GM19468 (cell line): ENCODE results near the gene TSR1.

Experiments
- ATAC-seq: cut with Tn5 transposase; IDR thresholded peaks from one replicate; pipeline ENCODE4 v1.9.1; 2021; ENCODE audit warnings: mild to moderate bottlenecking, moderate library complexity, moderate number of reproducible peaks; ENCODE audit not compliant: unreplicated experiment; ENCODE audit errors: extremely low read depth

TSR1 gene

GRCh38 chr17:2369551-2370210, 33.4 kb upstream of the TSR1 start:
- no peak for ATAC-seq

- ATAC-seq = no peak
These were observed 32.8 kb upstream of the TSR1 start for GRCh38 chr17:2369039-2369438.

- no peak for ATAC-seq
These were observed 32.1 kb upstream of the TSR1 start for GRCh38 chr17:2368359-2368758.

GRCh38 chr17:2366747-2367494, 30.7 kb upstream of the TSR1 start:
- no peak for ATAC-seq

- no peak for ATAC-seq
These were observed 28.9 kb upstream of the TSR1 start for GRCh38 chr17:2365132-2365531.

GRCh38 chr17:2364763-2365116, 28.5 kb upstream of the TSR1 start:
- ATAC-seq = no peak

- no peak for ATAC-seq
These were observed 27.9 kb upstream of the TSR1 start for GRCh38 chr17:2363851-2364762.

GRCh38 chr17:2363318-2363717, 27.1 kb upstream of the TSR1 start:
- ATAC-seq = no peak

- ATAC-seq = no peak
These were observed 26.6 kb upstream of the TSR1 start for GRCh38 chr17:2362881-2363280.

- no peak for ATAC-seq
These were observed 26.2 kb upstream of the TSR1 start for GRCh38 chr17:2362416-2362815.

GRCh38 chr17:2362016-2362415, 25.8 kb upstream of the TSR1 start:
- no peak for ATAC-seq

GRCh38 chr17:2361010-2361760, 24.9 kb upstream of the TSR1 start:
- ATAC-seq = no peak

GRCh38 chr17:2357931-2358434, 21.7 kb upstream of the TSR1 start:
- ATAC-seq = no peak

- no peak for ATAC-seq
These were observed 21.0 kb upstream of the TSR1 start for GRCh38 chr17:2357237-2357636.

GRCh38 chr17:2354311-2354710, 18.1 kb upstream of the TSR1 start:
- no peak for ATAC-seq

GRCh38 chr17:2351269-2351668, 15.0 kb upstream of the TSR1 start:
- ATAC-seq = no peak

- no peak for ATAC-seq
These were observed 11.8 kb upstream of the TSR1 start for GRCh38 chr17:2347805-2348685.

GRCh38 chr17:2346475-2346874, 10.2 kb upstream of the TSR1 start:
- no peak for ATAC-seq

- no peak for ATAC-seq
These were observed 8.3 kb upstream of the TSR1 start for GRCh38 chr17:2344528-2344927.
